GM19035 (cell line): Measurements from ENCODE around the gene ASB13.
"Not testable (repeated sequence)": the region's sequence is repeated elsewhere in the genome, so short reads cannot be mapped to it uniquely, and the experiment has no call there.

Source experiments
- ATAC-seq: cut with Tn5 transposase; IDR thresholded peaks from one replicate; pipeline ENCODE4 v1.9.1; 2021; ENCODE audit not compliant: unreplicated experiment

Gene ASB13

DNA sequence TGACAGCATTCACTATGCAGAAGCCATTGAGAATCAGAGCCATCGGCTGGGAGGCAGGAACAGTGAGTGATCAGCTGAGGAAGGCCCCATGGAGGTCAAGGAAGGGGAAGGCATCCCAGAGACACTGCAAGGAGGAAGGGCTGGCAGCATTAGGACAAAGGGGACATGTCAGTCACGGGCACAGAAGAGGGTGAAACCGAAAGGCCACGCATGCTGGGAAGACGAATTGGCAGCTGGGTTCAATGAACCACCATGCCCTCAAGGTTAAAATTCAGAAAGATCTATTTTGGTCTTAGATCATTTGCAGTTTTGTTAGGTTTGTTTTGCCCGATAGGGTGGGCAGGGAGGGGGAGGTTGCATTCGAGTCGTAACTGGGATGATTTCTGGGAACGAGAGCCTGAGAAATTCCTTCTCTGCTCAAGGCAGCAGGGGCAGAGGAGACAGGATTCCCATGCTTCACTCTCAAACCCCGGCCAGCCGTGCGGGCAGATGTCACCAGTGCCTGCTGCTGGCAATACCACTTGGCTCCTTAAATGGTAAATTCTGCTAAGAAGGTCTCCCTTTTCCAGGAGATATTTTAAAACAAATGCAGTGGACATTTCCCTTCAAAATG, 57.7 kb downstream of the ASB13 start:
- no peak for ATAC-seq

DNA sequence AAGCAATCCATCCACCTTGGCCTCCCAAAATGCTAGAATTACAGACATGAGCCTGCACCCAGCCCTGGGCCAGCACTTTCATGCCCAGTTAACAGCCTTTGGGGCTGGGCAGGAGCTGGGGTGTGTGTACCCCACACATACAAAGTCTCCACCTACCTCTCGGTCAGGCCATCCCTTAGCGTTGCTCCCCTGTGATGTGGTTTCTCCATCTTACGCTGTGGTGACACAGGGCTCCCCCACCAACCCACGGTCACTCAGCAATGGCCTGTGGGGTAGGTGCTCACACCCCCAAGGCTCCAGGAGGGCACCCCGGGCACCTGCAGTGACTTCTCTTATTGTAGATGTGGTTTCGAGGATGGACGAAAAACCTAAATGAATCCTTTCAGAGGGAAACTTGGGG, 58.8 kb downstream of the ASB13 start:
- ATAC-seq, result no peak

DNA sequence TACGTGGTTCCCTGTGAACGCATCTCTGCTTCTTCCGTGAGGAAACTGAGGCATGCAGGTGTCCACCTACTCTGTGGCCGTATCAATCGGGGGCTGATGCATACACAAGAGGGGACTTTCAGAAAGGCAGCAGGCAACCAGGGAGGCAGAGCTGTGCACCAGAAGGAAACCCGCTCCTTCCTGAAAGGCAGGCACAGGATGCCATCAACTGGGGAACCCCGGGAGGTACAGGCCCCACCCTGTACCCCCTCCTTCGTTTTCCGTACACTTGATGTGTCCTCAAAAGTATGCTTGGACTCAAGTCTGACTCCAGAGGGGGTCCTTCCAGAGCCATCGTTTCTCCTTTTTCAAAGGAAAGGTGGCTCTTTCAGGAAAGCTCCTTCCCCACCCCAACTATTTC, 59.5 kb downstream of the ASB13 start:
- ATAC-seq, result no peak

DNA sequence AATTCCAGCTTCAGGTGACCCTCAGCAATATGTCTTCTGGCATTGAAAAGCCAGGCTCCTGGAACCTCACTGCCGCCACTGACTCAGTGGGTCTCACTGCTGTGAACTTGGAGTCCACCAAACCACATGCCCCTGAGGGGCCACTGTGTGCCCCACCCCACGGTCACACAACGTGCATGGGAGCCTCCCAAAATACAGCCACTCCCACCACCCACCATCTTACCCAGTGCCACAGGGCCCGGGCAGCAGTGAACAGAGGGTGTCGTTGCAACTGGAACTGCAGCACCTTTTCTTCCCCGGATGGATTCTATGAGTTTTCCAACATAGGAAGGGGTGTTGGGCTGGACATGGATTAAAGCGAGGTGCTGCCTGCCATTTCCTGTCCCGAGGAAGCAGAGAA, 60.1 kb downstream of the ASB13 start:
- ATAC-seq, result no peak

DNA sequence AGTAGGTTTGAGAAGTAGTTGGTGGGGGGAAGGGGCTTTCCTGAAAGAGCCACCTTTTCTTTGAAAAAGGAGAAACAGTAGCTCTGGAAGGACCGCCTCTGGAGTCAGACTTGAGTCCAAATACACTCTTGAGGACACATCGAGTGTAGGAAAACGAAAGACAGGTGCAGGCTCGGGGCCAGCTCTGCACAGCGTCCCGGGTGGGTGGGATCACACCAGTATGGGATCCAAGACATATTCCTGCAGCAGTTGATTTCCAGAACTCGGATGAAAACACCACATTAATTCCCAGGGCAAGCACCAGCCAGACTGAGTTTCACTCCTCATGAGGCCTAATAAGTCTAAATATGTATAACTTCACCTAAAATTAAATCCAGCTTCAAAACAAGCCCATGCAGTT, 61.4 kb downstream of the ASB13 start:
- no peak for ATAC-seq

DNA sequence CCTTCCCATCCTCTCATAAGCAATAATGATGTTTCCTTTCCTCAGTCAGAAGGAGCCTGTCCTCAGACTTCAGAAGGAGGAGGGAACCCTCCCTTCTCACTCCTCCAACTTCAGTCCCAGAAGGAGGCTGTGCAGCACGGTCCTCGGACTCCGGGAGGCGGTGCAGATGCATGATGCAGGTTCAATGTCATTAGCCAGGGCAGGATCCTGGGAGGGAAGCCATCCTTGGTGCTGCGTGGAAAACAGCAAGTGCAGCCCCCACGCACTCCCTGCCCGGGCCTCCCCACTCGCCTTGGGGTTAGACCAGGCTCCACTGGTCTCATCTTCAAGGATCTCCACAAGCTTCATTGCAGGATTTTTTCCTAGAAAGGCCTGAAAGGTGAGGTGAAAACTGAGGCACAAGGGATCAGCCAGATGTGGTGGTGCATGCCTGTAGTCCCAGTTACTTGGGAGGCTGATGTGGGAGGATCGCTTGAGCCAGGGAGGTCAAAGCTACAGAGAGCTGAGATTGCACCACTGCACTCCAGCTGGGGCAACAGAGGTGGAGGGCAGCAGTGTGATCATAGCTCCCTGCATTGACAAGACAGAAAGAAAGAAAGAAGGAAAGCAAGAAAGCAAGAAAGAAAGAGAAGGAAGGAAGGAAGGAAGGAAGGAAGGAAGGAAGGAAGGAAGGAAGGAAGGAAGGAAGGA, 62.0 kb downstream of the ASB13 start:
- ATAC-seq, result no peak

DNA sequence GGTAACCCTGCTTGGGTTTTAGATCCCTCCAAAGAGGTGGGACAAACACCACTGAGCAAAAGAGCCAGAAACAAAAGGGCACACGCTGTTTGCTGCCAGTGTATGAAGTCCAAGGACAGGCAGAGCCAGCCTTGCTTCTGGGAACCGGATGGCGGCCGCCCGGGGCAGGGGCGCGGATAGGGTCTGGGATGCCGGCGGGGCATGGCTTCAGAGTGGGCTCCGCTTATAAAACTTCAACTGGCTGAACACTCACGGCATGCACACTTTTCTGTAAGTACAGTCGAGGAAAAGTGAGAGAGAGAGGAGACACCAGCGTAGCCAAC, 62.6 kb downstream of the ASB13 start:
- no peak for ATAC-seq

DNA sequence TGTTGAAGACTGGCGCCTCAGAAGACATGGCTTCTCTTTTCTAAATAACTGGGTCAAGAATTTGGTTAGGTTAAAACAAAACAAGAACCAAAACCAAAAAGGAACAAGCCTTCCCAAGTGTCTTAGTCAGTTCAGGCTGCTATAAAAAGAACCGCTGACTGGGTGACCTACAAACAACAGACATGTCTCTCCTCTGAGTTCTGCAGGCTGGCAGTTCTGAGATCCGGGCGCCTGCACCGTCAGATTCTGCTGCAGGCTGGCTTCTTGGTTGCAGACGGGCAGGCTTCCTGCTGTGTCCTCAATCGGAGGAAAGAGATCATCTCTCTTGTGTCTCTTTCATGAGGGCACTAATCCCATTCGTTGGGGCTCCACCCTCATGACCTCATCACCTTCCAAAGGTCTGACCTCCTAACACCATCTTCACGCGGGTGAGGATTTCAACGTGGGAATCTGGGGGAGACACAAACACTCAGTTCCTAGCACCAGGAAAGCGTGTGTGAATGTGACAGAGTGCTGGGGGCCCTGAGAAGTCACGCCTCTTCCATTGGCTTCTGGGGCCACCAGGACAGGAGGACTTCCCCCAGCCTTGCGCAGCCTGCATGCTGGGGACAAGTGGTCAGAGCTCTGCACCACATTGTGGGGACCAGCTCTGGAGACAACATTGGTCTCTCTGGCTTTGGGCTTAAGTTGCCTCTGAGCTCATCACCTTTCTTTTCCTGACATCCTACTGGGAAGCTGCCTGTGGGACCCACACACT, 63.1 kb downstream of the ASB13 start:
- no peak for ATAC-seq

DNA sequence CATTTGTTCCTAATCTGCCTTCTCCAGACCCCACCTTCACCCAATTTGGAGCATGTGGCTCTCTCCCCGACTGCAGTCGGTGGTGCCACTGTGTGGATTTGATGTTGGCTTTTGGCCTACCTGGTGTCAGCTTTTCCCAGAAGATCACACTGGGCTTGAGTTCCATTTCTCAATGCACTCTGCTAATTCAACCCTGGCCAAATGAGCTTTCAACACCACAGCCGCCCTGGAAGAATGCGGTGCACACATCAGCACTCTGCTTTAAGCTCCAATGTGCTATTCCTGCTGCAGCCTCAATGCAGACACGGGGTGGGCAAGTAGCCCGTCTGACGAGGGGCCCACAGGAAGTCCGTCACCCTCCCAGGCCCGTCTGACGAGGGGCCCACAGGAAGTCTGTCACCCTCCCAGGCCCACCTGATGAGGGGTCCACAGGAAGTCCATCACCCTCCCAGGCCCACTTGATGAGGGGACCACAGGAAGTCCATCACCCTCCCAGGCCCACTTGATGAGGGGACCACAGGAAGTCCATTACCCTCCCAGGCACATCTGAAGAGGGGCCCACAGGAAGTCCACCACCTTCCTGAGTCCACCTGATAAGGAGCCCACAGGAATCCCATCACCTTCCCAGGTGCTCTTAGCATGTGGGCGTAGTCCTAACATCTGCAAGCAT, 64.4 kb downstream of the ASB13 start:
- no peak for ATAC-seq

DNA sequence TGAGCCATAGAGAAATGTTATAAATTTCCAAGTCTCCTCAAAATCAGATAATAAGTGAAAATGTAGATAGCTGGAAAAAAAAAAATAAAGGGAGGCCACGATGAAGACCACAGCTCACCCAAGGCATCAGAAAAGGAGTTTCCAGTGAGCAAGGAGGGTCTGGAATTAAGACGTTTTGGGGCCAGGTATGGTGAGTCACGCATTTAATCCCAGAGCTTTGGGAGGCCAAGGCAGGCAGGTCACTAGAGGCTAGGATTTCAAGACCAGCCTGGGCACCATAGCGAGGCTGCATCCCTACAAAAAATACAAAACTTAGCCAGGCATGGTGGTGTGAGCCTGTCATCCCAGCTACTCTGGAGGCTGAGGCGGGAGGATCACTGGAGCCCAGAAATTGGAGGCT, 65.5 kb downstream of the ASB13 start:
- ATAC-seq, result no peak

DNA sequence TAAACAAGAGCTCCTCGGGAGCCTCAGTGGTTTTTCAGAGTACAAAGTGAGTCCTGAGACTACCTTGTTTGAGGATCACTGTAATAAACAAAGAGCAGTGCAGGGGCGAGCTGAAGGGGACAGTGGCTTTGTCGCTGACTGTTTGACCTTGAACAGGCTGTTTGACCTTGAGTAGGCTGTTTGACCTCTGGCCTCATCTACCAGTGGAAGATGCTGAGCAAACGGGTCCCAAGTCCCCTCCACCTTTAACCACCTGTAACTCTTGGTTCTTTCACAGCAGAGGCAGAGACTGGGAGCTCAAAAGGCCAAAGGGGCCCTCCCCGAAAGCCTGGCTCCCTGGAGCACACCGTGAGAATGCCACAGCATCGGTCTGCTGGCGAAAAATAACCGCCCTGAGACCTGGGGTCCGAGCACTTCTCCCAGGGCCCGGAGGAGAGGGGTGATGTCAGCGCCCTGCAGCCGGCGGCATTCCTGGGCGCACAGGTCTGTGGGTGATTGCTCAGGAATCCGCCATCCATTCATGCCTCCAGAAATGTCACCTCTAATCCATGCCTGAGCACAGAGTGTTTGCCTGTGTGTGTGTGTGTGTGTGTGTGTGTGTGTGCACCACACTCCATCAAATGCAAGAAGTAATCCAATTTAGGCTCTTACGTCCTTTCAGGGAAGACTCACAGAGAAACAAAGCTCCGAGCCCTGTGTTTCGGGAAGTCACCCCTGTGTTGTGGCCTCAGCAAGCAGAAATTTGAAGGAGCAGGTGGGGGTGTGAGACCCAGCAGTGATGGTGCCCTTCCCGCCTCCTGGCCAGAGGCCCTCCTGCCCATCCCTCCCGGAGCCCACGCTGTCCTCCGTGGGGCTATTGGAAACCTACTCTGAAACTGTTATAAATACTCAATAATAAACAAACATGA, 66.5 kb downstream of the ASB13 start:
- ATAC-seq, result no peak

DNA sequence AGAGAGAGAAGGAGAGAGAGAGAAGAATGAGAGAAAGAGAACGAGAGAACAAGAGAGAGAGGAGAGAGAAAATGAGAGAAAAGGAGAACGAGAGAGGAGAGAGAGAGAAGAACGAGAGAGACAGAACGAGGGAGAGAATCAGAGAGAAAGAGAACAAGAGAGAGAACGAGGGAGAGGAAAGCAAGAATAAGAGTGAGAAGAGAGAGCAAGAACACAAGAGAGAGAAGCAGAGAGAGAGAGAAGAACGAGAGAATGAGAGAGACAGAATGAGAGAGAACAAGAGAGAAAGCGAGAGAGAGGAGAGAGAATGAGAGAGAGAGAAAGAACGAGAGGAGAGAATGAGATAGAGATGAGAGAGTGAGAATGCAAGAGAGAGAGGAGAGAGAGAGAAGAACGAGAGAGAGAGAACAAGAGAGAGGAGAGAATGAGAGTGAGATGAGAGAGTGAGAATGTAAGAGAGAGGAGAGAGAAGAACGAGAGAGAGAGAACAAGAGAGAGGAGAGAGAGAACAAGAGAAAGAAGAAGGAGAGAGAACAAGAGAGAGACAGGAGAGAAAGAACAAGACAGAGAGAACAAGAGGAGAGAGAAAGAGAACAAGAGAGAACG, 68.2 kb downstream of the ASB13 start:
- ATAC-seq, result no peak

DNA sequence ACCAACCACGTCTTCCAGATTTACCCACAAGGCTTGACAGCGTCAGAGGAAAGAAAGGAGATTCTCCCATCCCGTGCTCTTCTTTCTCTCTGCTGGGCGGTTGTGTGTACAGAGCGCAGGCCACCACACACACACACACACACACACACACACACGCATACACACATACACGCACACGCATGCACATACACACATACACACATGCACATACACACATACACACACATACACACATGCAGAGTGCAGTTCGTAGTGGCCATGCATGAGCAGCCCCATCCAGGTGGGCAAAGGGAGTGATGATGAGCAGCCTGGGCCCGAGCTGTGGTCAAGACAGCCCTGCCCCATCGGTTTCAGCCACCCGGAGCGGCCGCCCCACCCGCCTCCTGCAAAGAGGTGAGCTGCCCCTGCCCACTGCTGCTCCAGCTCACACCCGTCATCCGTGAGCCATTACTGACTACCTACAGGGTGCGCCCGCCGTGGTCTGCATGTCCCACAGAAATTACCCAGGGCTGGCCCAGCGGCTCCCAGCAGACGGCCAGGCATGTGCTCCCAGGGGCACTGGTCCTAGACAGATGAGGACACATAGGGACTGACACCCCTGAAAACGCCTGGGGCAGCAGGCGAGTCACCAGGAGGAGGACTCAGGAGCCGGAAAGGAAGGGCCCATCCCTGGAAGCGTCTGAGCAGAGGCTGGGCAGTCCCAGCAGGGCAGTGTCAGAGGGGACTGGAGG, 69.6 kb downstream of the ASB13 start:
- ATAC-seq, result no peak

DNA sequence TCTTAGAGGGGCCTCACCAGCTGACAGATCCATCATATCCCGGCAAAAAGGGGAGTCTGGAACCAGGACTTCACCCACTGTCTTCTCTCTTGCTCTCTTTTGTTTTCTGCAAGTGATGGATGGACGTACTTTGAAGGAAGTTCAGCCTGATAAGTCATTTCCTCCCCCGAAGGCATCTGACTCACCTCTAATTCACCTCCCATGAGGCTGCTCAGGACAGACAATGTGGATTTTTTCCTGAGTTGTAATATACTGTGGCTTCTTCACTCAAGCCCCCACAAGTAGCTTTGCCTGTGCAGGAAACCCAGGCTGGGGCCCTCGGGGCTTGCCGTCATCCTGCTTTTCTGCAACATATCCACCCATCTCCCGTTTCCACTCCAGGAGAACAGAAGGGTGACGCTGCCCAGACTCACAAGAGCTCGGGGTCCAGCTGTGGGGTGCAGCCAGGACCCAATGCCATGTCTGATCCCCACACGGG, 70.4 kb downstream of the ASB13 start:
- no peak for ATAC-seq

DNA sequence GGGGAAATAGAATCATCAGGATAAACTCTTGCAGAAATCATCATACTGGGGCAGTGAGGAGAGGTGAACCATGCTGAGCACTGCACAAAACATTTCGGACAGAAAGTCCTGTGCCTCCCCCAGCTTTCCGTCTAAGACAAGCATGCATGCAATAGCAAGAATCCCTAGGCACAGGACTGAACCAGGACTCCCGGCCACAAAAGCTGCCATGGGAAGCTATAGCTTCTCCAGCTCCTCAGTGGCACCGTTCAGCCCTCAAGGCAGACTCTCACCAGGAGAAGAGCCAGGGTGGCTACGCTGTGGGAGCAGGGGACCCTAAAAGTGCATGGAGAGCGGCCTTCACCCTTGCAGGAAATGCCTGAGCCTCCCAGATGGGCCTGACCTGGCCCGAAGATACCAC, 70.8 kb downstream of the ASB13 start:
- no peak for ATAC-seq

DNA sequence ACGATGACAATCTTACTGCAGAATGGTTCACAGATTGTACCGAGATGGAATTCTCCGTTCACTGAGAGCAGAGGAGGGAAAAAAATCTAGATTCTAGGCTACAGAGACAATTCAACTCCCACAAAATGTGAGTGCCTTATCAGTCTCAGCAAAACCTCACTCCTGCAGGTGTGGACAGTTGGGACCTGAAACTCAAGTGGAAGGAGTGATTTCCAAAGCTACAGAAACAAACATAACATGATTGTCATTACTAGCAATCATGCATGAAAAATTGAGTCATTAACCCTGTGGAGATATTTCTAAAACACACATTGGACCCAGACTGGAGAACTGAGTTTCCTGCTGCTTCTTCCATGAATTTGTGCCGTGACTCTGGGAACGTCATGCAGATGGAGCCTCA, 71.3 kb downstream of the ASB13 start:
- ATAC-seq, result no peak

DNA sequence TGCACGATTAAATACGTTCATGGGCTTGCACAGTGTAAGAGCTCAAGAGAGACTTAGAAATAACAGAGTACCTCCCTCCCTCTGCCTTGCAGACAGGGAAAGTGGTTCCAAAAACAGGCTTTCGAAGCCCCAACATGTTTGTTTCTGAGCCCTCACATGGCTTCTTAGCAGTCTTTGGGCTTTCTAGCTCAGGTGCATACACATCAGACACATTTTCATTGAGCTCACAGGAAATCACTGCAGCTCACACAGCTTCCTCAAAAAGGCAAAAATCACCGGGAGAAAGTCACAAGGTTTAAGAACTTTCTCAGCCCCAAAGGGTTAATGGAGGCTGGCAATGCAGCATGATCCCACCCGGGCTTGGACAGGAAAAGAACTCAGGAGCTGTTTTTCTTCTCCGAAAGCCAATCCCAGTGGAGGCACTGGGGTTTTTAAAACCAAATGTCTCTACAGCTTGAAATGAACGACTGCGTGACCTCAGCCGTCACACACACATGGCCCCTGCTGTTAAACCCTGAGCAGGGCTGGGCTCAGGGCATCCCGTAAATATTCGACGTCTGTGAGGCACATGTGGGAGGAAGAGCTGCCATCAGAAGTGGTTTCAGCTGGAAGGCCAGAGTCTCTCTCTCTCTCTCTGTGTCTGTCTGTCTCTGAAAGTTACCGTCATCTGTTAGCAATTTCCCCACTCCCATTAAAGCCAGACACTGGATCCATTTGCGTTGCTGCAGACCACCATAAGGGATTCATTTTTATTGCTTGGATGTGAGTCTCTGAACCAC, 71.9 kb downstream of the ASB13 start:
- no peak for ATAC-seq

DNA sequence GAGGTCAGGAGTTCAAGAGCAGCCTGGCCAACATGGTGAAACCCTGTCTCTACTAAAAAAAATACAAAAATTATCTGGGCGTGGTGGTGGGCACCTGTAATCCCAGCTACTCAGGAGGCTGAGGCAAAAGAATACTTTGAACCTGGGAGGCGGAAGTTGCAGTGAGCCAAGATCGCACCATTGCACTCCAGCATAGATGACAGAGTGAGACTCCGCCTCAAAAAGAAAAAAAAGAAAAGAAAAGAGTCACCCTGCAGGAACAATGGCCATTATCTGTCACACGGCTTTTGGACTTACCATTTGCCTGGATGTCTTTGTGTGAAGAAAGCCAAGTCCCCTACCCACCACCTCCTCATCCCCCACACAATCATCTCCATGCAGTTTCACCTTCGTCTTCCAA, 73.0 kb downstream of the ASB13 start:
- not testable (repeated sequence) for ATAC-seq

DNA sequence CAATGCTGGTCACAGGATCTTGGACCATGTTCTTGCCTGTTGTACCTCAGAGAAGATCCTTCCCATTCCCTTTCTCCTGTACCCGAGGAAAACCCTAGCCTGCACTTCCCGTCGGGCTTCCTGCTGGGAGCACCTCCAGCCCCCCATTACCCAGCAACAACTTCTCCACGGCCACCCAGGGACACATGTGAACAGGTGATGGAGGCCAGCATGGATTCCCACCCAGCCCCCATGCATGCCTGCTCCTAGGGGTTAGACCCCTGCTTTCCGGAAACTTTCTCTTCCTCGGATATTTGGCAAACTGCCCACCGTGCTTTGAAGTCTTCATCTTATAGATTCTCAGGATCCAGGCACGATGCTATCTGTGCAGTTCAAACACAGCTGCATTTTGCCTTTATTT, 74.3 kb downstream of the ASB13 start:
- ATAC-seq, result no peak
